Bronchial epithelial cell (primary cell): ENCODE results near the gene UST. TPM values are rescaled to one million over a fixed set of nuclear protein-coding genes. Genes with fewer than 3 reads are reported as not detected.

Source experiments
- DNase-seq: peaks from one replicate; pipeline ENCODE4 v3.0.0-alpha.2; 2010; ENCODE audit warnings: low read depth
- FAIRE-seq: peaks from 2 replicates; lab custom pipeline; 2011; peaks lifted over from hg19 to GRCh38; lab: Jason Lieb, UNC
- H3K27me3 ChIP-seq: 2 replicates; pipeline ENCODE4 v1.5.1; 2011; ENCODE audit warnings: low read length; ENCODE audit not compliant: control insufficient read depth, insufficient read depth
- H3K36me3 ChIP-seq: 2 replicates; pipeline ENCODE4 v1.5.1; 2011; ENCODE audit warnings: low read length; ENCODE audit not compliant: control insufficient read depth, insufficient read depth
- H3K4me3 ChIP-seq: 2 replicates; pipeline ENCODE4 v1.5.1; 2011; ENCODE audit warnings: mild to moderate bottlenecking, low read depth, low read length, control low read depth
- CTCF ChIP-seq: IDR thresholded peaks from 2 replicates; pipeline ENCODE4 v1.5.1; 2011; ENCODE audit warnings: mild to moderate bottlenecking, moderate library complexity, low read length, control low read depth, inconsistent platforms; ENCODE audit not compliant: insufficient read depth, severe bottlenecking
- total RNA-seq: library from RNA; depleted of rRNA; stranded (reverse); fragments of >200 nt; gene quantifications from 2 replicates; pipeline ENCODE4 v1.2.1, GENCODE V29; 2014

Gene UST
- total RNA-seq, 1 donor from 2014 or later, result 18.7 TPM

- FAIRE-seq (no peak), DNase-seq (no peak)
- no peaks in the 10 kb centered on the region for H3K36me3 ChIP-seq
- H3K27me3 ChIP-seq, result no peaks in the 10 kb centered on the region
- TF ChIP-seq CTCF, result no peak
- H3K4me3 ChIP-seq, result no peak overlapping the region
Measured at GRCh38 chr6:149064001-149064659, 317.3 kb downstream of the UST start.

- no peak for TF ChIP-seq CTCF
- FAIRE-seq (no peak), DNase-seq (no peak)
- Histone ChIP-seq H3K36me3 (no peaks in the 10 kb centered on the region), H3K4me3 (no peak overlapping the region), H3K27me3 (no peaks in the 10 kb centered on the region)
Measured at GRCh38 chr6:149064660-149065015, 317.8 kb downstream of the UST start.

GRCh38 chr6:149065121-149065520 is 318.3 kb downstream of the UST start:
- DNase-seq (no peak), FAIRE-seq (no peak)
- no peak for TF ChIP-seq CTCF
- no peaks in the 10 kb centered on the region for H3K27me3 ChIP-seq
- H3K36me3 ChIP-seq, result no peaks in the 10 kb centered on the region
- H3K4me3 ChIP-seq, result no peak overlapping the region

GRCh38 chr6:149065658-149066556 is 319.1 kb downstream of the UST start:
- Histone ChIP-seq H3K27me3 (no peaks in the 10 kb centered on the region), H3K36me3 (no peaks in the 10 kb centered on the region), H3K4me3 (no peak overlapping the region)
- FAIRE-seq, result no peak
- no peak for DNase-seq
- TF ChIP-seq CTCF, result no peak

GRCh38 chr6:149071997-149072396 is 325.2 kb downstream of the UST start:
- DNase-seq (no peak), FAIRE-seq (no peak)
- H3K4me3 ChIP-seq, result no peak overlapping the region
- H3K27me3 ChIP-seq, result no peaks in the 10 kb centered on the region
- H3K36me3 ChIP-seq, result no peaks in the 10 kb centered on the region
- no peak for TF ChIP-seq CTCF
